Panc1 (cell line): Measurements from ENCODE around the gene RAP1B. TPM values are rescaled to one million over a fixed set of nuclear protein-coding genes. Genes with fewer than 3 reads are reported as not detected.

Experiments
- ATAC-seq: fragments of 200-7000 bp; cut with Tn5 transposase; 2 replicates; pipeline ENCODE4 v1.9.1; 2020; ENCODE audit warnings: mild to moderate bottlenecking, moderate library complexity
- BruUV-seq: library from RNA; stranded (reverse); fragments of 400-500 nt; replicated peaks from 2 replicates; lab custom pipeline; 2021; lab: Mats Ljungman, UMichigan
- CTCF ChIA-PET: fragments of 300-600 bp; sonication (Branson Sonifier 250); formaldehyde crosslinking; loops from one replicate; lab custom pipeline; 2022; ENCODE audit warnings: antibody characterized with exemption; lab: Charles Lee
- POLR2A ChIA-PET: fragments of 300-600 bp; sonication (Branson Sonifier 250); formaldehyde crosslinking; loops from one replicate; lab custom pipeline; 2022; ENCODE audit warnings: antibody characterized with exemption; lab: Charles Lee
- DNase-seq: peaks from one replicate; pipeline ENCODE4 v3.0.0-alpha.2; 2010; ENCODE audit warnings: low read depth, low spot score
- H3K27ac ChIP-seq: 2 replicates; pipeline ENCODE4 v1.5.1; 2011; ENCODE audit warnings: mild to moderate bottlenecking, low read length, inconsistent platforms
- H3K27me3 ChIP-seq: fragments of 200-500 bp; sonication (Bioruptor generic); 2 replicates; pipeline ENCODE4 v1.6.0; 2014; ENCODE audit warnings: low read length, inconsistent platforms; ENCODE audit not compliant: control insufficient read depth, insufficient read depth
- H3K36me3 ChIP-seq: fragments of 200-500 bp; sonication (Bioruptor generic); 2 replicates; pipeline ENCODE4 v1.5.1; 2014; ENCODE audit warnings: inconsistent platforms, mild to moderate bottlenecking, low read length, moderate library complexity; ENCODE audit not compliant: control insufficient read depth, insufficient read depth
- H3K4me1 ChIP-seq: 2 replicates; pipeline ENCODE4 v1.5.1; 2011; ENCODE audit warnings: inconsistent platforms, mild to moderate bottlenecking, low read length, moderate library complexity; ENCODE audit not compliant: control insufficient read depth, insufficient read depth
- H3K4me3 ChIP-seq, 2 experiments: 2 replicates each; pipeline ENCODE4 v1.5.1; 2011 to 2012; ENCODE audit warnings: low read depth in 2 of 2, low read length in 2 of 2, mild to moderate bottlenecking in 2 of 2, inconsistent platforms in 1 of 2, moderate library complexity in 1 of 2
- H3K9me3 ChIP-seq: fragments of 200-500 bp; sonication (Bioruptor generic); 2 replicates; pipeline ENCODE4 v1.5.1; 2014; ENCODE audit warnings: low read depth, mild to moderate bottlenecking, inconsistent platforms, low read length, moderate library complexity; ENCODE audit not compliant: control insufficient read depth, insufficient read depth
- CTCF ChIP-seq: fragments of 450-650 bp; IDR thresholded peaks from 2 replicates; pipeline ENCODE4 v1.5.1; 2017; ENCODE audit warnings: mild to moderate bottlenecking
- POLR2AphosphoS5 ChIP-seq: IDR thresholded peaks from 2 replicates; pipeline ENCODE4 v1.6.1; 2012; ENCODE audit warnings: mild to moderate bottlenecking, low read depth, low read length, moderate library complexity
- REST ChIP-seq, 2 experiments: IDR thresholded peaks; 2 replicates each; pipeline ENCODE4 v1.6.1; 2011 to 2012; ENCODE audit warnings: low read depth in 2 of 2, control low read depth in 1 of 2, low read length in 1 of 2, mild to moderate bottlenecking in 1 of 2, moderate library complexity in 1 of 2; ENCODE audit not compliant: insufficient read depth in 1 of 2
- SIN3A ChIP-seq: IDR thresholded peaks from 2 replicates; pipeline ENCODE4 v1.6.1; 2012; ENCODE audit warnings: low read depth, mild to moderate bottlenecking, low read length, moderate library complexity, borderline replicate concordance; ENCODE audit not compliant: insufficient read depth
- TCF7L2 ChIP-seq: IDR thresholded peaks from 2 replicates; pipeline ENCODE4 v1.6.1; 2011; ENCODE audit warnings: mild to moderate bottlenecking, low read depth, low read length, inconsistent platforms
- in situ Hi-C: cut with HindIII; loops from 2 replicates; pipeline ENCODE4 v1.10.0; 2016; ENCODE audit warnings: low sequenced_read_pairs, low pct_unique_long_range_greater_than_20kb
- intact Hi-C: fragments of 100-400 bp; cut with micrococcal nuclease; formaldehyde crosslinking; loops from one replicate; pipeline ENCODE4 v1.10.0; 2022; ENCODE audit not compliant: unreplicated experiment
- total RNA-seq: library from RNA; stranded (reverse); gene quantifications from one replicate; pipeline ENCODE4 v1.2.1, GENCODE V29; 2021; ENCODE audit not compliant: unreplicated experiment

Gene RAP1B
- total RNA-seq, 1 experiment from 2014 or later, result 328 TPM

- CTCF ChIA-PET, result no interaction called here
- peak; percentile 29; the same call in 1 of the 2 replicates for ATAC-seq
- Histone ChIP-seq H3K4me3 (no peak overlapping the region), H3K9me3 (no peaks in the 10 kb centered on the region), H3K27me3 (no peaks in the 10 kb centered on the region), H3K27ac (peak overlapping the region; percentile 85), H3K4me1 (peaks cover 23% of the 10 kb centered on the region), H3K36me3 (no peaks in the 10 kb centered on the region)
- in situ Hi-C loops, result no loop called here
- TF ChIP-seq TCF7L2 (no peak), CTCF (no peak), REST (IDR thresholded peaks at IDR 0.05; ENCODE audit: insufficient read depth in 1 of 2, low read depth in 2 of 2, low read length in 1 of 2) (no peak), POLR2AphosphoS5 (no peak), SIN3A (no peak)
- DNase-seq, result no peak
- POLR2A ChIA-PET, result interaction anchor here (0.6 kb wide), 1 partner anchor 15 kb away, joined by 23 read pairs; no protein-coding TSS in a partner anchor
- intact Hi-C loops, result no loop called here
- BruUV-seq, result no TSS peak
These were observed 8.0 kb upstream of the RAP1B start for GRCh38 chr12:68602720-68603119.

DNA sequence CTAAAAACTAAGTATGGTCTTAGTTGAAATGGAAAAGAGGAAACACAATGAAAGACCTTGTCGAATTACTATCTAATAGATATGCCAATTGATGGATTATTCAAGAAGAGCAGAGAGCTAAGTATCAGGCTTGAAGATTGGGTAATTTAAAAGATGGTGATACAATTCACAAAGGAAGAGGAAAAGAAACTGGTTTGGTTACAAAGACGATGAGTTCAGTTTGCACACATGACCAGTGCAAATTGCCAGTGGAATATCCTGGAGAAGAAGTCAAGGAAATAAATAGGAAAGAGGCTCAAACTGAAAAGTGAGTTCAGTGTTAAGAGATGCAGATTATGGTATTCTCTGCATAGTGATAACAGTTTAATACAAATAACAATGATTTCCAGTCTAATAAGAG is 2.5 kb upstream of the RAP1B start:
- in situ Hi-C loops (no loop called here), intact Hi-C loops (no loop called here)
- H3K9me3 ChIP-seq, result no peaks in the 10 kb centered on the region
- no TSS peak for BruUV-seq
- H3K27me3 ChIP-seq, result no peaks in the 10 kb centered on the region
- DNase-seq (no peak), ATAC-seq (no peak)
- TF ChIP-seq POLR2AphosphoS5, result no peak
- no peak for TF ChIP-seq SIN3A
- no peak for TF ChIP-seq REST (IDR thresholded peaks at IDR 0.05; ENCODE audit: insufficient read depth in 1 of 2, low read depth in 2 of 2, low read length in 1 of 2)
- TF ChIP-seq CTCF, result no peak
- TF ChIP-seq TCF7L2, result no peak
- peaks cover 31% of the 10 kb centered on the region for H3K4me1 ChIP-seq
- ChIA-PET POLR2A (interaction anchor here (0.6 to 1.0 kb wide), 4 partner anchors 18 to 43 kb away, joined by 4 to 5 read pairs (median 4); no protein-coding TSS in a partner anchor), CTCF (no interaction called here)
- peak overlapping the region; percentile 100 for H3K27ac ChIP-seq
- H3K36me3 ChIP-seq, result peaks cover 4% of the 10 kb centered on the region
- no peak overlapping the region for H3K4me3 ChIP-seq
